HG02571 (cell line): ENCODE results near the gene PDE6D.
"Not testable (repeated sequence)": the region's sequence is repeated elsewhere in the genome, so short reads cannot be mapped to it uniquely, and the experiment has no call there.

Source experiments
- ATAC-seq: cut with Tn5 transposase; IDR thresholded peaks from one replicate; pipeline ENCODE4 v1.9.1; 2021; ENCODE audit warnings: mild to moderate bottlenecking, moderate library complexity; ENCODE audit not compliant: unreplicated experiment

PDE6D gene

DNA sequence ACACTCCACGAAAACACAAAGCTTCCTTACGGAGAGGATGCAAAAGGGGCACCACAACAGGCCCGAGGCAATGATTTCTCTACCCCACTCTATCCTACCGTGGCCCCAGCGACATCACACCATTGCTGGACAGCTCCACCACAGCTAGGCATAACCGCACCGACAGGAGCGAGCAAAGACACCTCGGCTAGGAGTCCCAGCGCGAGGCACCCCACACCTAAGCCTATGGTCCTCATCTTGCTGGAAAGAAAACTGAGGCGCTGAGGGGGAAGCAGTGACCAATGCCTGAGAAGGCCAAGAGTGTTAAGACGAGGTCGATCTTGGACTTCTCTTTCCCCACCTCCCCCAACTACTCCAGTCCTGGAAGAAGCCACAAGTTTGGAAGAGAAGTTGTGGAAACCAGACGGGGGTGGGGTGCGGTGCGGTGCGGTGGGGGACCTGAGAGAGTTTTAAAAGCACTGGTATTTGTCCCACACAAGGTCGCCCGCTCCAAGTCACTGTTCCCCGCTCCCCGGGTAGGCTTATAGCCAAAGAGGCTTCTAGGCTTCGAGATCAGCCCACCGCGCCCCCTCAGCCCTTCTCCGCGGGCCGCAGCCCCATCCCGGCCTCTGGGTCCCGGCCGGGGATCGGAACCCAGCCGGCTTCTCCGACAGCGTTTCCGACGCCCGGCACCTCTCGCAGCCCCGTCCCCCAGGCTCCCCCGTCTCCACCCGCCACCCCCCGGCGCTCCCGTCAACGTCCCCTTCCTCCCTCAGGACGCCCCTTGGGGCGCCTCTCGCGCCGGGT lies 766 bp downstream of the PDE6D start:
- ATAC-seq: no peak

DNA sequence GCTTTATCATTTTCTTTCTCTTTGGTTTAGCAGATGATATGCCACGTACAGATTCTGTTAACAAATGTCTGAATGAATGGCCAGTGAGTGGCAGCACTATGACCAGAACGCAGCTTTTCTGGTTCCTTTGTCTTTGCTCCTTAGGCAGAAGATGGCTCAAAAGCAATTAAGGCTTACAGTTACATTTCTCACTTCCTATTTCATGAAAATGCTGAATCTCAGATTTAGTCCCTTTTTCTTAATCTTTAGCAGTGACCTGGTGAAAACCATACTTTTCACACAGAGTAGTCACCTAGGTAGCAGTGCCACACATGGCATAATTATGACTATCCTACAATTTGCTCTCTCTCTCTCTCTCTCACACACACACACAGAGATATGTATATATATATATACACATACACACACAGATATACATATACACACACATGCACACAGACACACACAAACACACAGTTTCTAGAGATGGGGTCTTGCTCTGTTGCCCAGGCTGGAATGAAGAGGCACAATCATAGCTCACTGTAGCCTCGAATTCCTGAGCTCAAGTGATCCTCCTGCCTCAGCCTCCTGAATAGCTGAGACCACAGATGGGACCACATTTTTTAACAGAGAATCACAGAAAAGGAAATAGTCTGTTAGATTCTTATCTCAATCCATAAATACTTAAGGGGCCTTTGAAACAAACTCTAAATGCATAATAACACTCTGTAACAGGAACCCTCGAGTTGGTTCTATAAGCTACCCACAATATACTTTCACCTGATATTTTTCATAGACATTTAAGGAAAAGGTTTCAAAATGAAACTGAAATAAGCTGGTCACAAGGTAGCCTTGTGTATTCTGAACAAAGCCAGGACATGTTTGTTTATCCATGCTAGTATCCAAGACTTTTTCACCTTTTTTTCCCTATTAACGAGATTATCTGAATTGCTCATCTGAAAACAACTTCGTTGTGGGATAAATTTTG lies 11.6 kb downstream of the PDE6D start:
- ATAC-seq: no peak

DNA sequence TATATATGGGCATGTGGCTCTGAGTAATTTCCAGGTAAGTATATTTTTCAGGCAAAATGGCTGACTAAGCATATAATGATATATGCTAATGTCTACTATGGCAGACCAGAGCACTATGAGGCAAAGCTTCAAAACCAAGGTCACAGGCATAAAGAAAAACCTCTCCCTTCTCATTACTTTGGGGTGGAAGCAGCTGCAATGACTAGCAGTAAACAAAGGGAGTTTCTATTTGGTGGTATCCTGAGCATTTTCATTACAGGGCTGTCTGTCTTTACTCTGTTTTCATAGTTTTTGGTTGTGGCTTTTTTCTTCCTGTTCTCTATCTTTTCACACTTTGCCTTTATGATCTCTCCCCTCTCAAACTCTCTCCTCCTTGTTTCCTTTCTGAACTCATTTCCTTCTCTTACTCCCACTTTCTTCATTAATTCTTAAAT lies 15.6 kb downstream of the PDE6D start:
- no peak for ATAC-seq

DNA sequence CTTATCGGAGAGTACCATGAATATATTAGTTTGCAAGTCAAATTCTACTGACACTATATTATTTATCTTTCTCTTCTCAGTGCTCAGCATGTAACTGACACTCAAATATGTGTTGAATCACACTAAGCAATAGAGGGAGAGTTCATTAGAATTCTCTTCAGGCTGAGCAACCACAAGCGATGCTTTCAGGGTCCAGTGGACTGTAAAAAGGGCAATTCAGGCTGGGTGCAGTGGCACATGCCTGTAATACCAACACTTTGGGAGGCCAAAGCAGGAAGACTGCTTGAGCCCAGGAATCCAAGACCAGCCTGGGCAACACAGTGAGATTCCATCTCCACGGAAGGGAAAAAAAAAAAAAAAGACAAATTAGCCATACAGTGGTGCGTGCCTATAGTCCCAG lies 16.3 kb downstream of the PDE6D start:
- no peak for ATAC-seq

DNA sequence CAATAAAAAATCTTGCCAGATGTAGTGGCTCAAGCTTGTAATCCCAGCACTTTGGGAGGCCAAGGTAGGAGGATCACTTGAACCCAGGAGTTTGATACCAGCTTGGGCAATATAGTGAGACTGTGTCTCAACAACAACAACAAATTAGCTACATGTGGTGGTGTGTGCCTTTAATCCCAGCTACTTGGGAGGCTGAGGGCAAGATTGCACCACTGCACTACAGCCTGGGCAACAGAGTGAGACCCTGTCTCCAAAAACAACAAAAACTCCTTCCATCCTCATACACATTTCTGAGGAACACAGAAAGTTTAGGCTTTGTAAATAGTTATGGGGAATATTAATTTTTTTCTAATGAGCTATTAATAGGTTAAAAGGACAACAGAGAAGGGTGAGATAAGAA lies 17.0 kb downstream of the PDE6D start:
- ATAC-seq: no peak

DNA sequence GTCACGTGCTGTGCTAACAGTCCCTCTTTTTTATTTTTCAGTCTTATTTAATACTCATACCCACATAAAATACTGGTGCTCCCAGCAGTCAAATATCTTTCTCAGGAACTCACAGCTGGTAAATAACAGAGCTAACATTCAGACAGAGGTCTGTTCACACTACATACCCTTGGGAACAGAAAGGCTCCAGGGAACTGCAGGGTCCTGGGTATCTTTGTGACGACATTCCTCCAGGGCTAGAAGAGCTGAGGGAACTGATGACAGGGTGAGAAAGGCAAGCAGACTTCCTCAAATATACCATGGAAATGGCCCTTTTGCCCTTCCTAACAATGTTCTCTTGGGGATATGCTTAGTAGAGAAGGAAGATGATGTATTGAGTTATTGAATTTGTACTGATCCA lies 19.3 kb downstream of the PDE6D start:
- ATAC-seq: no peak

DNA sequence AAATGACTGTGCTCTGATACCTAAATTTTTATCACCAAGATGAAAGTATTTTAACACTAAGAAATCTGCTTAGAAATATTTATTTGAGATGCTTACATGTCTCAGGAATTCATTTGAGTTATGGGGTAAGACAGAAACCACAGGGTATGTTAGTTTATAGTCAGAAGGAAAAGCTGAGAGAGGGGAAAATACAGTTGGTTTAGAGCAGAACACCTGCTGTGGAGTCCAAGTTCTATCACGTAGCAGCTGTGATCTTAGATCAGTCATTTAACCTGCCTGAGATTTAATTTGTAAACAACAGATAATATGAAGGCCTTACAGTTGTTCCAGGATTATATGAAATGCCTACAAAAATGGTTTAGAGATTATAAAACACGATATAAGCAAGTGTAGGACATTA lies 29.0 kb downstream of the PDE6D start:
- ATAC-seq: no peak

DNA sequence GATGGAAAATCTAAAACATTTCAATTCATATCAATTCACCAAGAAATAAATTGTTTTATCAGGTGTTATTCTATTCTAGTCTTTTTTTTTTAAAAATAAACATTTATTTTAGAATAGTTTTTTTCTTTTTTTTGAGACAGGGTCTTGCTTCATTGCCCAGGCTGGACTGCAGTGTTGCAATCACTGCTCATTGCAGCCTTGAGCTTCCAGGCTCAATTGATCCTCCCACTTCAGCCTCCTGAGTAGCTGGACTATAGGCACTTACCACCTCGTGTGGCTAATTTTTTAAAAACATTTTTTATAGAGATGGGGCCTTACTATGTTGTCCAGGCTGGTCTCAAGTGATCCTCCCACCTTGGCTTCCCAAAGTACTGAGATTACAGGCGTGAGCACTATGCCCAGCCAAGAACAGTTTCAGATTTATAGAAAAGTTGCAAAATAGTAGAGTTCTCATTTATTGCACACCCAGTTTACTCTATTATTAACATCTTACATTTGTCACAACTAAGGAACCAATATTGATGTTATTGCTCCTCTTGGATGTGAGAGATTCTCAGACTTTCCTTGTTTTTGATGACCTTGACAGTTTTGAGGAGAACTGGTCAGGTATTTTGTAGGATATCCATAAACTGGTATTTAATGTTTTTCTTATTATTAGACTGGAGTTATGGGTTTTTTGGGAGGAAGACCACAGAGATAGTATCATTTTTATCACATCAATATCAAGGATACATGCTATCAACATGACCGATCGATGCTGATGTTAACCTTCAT lies 29.9 kb downstream of the PDE6D start:
- ATAC-seq: no peak

DNA sequence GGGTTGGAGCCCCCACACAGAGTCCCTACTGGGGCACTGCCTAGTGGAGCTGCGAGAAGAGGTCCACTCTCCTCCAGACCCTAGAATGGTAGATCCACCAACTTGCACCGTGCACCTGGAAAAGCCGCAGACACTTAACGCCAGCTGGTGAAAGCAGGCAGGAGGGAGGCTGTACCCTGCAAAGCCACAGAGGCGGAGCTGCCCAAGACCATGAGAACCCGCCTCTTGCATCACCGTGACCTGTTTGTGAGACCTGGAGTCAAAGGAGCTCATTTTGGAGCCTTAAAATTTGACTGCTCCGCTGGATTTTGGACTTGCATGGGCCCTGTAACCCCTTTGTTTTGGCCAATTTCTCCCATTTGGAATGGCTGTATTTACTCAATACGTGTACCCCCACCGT lies 32.1 kb downstream of the PDE6D start:
- ATAC-seq: not testable (repeated sequence)

DNA sequence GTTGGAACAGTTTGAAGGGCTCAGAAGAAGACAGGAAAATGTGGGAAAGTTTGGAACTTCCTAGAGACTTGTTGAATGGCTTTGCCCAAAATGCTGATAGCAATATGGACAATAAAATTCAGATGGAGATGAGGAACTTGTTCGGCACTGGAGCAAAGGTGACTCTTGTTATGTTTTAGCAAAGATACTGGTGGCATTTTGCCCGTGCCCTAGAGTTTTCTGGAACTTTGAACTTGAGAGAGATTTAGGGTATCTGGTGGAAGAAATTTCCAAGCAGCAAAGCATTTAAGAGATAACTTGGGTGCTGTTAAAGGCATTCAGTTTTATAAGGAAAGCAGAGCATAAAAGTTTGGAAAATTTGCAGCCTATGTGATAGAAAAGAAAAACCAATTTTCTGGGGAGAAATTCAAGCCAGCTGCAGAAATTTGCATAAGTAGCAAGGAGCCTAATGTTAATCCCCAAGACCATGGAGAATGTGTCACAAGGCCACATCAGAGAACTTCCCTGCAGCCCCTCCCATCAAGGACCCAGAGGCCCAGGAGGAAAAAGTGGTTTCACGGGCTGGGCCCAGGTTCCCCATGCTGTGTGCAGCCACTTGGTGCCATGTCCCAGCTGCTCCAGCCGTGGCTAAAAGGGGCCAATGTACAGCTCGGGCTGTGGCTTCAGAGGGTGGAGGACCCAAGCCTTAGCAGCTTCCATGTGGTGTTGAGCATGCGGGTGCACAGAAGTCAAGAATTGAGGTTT lies 32.8 kb downstream of the PDE6D start:
- ATAC-seq: not testable (repeated sequence)

DNA sequence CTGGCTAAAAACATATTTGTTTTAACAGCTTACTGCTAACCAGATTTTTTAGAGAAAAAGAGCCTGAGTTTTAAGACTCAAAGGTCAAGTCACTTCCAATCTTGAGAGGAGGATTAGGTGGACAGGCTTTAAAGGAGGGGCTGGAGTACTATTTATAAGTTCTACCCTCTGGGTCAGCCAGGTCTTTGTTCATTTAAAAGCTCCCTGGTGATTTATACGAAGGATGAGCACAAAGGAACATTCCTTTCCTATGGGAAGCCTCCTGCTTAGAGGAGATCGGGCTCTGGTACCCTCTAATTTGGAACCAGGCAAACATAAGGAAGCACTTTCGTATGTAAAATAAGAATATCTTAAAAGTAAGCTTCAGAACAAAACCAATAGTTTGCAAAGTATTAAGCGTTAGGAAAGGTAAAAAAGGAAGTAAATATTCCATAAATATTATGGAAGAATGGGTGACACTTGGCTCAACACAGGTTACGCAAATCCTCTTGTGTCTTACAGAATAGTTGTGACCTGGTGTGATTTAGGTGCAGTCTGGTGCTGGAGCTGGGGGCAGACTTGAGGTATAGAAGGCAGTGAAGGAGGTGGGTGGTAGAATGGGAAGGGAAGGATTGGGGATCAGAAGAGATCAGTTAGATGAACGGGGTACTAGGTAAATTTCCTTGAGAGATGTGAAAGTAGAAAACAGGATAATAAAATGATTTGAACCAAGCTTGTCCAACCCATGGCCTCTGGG lies 35.6 kb downstream of the PDE6D start:
- no peak for ATAC-seq

DNA sequence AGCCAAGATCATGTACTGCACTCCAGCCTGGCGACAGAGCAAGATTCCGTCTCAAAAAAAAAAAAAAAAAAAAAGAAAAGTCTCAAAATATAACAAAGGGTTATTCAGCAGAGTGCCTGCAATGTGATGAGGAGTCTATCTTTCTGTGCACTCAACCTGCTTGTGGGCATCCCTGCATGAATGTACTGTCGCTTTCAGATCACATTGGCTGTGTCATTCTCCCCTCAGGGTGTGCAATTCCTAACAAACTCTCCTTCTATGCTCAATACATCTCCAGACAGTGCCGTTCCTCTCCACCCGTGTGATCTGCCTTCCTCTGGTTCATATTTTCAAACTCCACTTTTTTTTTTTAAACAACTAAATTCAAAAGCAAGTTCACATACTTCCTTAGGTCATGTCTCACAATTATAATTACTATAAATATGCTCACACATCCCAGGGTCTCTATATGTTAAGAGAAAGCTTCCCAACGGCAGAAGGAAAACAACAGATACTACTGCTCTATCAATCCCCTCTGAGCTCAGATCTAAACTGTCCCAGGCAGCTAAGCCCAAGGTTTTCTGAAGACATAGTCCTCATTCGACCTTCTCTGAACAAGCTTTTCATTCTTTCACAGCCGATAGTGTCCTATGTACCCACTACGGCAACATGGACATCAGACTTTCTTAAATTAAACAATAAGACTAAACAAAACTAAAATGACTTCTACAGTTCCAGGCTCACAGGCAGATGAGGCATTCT lies 37.5 kb downstream of the PDE6D start:
- no peak for ATAC-seq

DNA sequence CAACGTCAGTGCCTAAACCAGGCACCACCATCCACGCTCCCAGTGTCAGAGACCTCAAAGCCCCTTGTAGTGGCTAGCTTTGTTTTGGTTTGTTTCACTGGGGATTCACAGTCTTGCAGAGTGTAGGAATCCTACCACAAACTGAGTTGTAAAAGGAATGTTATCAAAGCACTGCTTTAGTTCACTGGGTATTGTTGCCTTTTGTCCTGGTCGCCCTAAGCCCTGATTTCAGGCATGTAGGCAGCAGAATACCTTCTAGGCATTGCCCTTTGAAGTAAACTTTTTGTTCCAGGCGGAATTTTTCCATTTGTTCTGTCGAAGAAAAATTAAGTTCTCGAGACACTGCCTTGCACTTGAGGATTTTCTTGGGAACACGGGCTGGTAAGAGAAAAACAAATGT lies 43.3 kb downstream of the PDE6D start:
- no peak for ATAC-seq

DNA sequence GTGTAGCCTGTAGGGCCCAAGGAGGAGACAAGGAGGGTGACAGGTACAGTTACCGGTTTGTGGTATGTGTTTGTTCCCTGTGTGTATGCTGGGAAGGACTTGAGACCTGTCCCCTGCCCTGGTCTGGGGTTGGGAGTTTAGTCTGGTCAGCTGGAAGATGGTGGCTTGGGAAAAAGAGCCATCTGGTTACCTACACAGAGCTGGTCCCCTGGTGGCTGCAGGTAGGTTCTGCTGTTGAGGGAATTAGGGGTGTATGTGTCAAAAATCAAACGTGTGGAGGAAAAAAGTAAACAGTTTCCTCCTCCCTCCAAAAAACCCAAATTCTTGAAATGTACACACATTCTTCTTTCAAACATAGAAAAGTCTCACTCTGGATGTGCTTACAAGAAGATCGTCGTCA lies 48.5 kb downstream of the PDE6D start:
- no peak for ATAC-seq

DNA sequence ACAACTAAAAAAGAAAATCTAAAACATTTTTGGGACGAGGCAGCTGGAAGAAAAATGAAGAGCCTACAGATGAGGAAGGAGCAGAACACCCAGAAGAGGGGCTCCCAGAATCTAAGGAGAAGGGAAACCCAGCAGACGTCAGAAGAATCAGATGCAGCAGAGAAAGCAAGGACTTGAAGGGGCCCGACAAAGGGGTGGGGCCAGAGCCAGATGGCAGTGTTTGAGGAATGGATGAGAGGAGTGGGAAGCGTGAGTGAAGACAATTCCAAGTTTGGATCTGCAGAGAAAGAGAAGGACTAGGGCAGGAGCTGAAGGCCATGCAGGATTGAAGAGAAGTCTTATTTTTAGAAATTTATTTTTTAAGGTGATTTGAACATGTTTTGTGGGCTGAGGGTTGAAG lies 53.5 kb downstream of the PDE6D start:
- no peak for ATAC-seq

DNA sequence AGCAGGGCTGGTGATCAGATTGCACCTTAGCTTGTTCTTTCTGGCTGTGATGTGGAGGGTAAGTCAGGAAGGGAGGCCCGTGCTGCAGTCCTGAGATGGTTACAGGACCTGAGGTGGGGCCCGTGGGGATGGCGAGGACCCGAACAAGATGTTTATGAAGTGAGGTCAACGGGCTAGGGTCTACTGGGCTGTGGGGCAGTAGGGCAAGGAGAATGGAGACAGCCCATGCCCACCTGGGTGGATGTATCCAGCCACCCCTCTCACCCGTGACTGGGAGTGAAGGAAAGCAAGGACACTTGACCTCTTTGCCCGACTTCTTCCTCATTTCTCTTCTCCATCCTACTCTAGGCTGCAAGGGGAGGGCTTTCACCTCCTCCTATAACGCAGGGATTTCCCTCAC lies 54.8 kb downstream of the PDE6D start:
- no peak for ATAC-seq

DNA sequence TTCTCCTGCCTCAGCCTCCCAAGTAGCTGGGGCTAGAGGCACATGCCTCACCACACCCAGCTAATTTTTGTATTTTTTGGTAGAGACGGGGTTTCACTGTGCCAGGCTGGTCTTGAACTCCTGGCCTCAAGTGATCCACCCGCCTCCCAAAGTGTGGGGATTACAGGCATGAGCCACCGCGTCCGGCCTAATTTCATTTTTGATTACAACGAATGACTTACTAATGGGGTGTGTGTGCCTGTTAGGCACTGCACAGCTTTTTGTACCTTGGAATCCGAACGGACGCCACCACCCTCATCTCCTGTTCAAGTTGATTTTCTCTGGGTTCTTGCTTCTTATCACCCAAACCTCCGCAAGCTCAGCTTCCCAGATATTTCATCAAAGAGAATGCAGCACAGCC lies 55.6 kb downstream of the PDE6D start:
- ATAC-seq: no peak

DNA sequence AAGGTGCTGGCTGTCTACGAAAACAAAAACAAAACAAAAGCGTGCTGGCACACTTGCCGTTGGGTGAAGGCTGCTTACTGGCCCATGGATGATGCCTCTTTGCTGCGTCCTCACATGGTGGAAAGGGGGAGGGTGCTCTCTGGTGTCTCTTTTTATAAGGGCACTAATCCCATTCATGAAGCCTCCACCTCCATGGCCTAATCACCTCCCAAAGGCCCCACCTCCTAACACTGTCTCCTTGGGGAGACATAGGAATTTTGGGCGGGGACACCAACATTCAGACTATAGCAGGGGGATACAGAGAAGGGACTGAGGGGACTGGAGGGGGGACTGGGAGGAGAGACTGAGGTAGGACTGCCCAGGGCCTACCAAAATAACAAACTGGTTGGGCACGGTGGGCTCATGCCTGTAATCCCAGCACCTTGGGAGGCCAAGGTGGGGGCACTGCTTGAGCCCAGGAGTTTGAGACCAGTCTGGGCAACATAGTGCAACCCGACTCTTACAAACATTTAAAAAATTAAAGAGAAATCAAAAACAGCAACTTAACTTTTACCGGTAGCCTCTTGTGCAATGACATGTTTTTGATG lies 58.3 kb downstream of the PDE6D start:
- no peak for ATAC-seq
